ENCODE data around the gene LMF2.

DNA sequence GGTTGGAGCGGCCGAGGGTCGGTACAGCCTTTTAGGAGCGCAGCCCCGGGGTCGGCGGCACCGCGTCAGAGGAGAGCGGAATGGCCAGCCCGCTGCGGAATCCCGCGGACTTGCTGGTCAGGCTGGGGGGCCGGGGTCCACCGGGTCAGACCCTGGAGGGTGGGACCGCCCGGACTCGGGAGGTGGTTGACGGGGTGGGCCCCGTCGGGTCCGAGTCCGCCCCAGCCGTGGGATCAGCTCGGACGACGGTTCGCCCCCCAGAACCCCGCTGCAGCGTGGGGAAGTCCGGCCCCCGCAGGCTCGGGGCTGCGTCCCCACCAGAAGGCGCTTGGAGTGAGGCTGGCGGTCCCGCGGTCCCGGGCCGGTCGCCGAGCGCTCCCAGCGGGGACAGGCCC, 26.5 kb downstream of the LMF2 start:
- no peak for TF ChIP-seq GFI1B (tag by site-specific recombination; IDR thresholded peaks at IDR 0.05)
- no peak for TF ChIP-seq KLF16 (tag by site-specific recombination; IDR thresholded peaks at IDR 0.05)
- TF ChIP-seq REPIN1 (tag by site-specific recombination; IDR thresholded peaks at IDR 0.05; ENCODE audit: low read depth), result no peak
- no peak for TF ChIP-seq REST (tag by site-specific recombination; IDR thresholded peaks at IDR 0.05)
- no peak for TF ChIP-seq ZNF626 (tag by site-specific recombination; IDR thresholded peaks at IDR 0.05)
- TF ChIP-seq OSR2 (tag by site-specific recombination; IDR thresholded peaks at IDR 0.05), result no peak
- TF ChIP-seq, protein P1, sequence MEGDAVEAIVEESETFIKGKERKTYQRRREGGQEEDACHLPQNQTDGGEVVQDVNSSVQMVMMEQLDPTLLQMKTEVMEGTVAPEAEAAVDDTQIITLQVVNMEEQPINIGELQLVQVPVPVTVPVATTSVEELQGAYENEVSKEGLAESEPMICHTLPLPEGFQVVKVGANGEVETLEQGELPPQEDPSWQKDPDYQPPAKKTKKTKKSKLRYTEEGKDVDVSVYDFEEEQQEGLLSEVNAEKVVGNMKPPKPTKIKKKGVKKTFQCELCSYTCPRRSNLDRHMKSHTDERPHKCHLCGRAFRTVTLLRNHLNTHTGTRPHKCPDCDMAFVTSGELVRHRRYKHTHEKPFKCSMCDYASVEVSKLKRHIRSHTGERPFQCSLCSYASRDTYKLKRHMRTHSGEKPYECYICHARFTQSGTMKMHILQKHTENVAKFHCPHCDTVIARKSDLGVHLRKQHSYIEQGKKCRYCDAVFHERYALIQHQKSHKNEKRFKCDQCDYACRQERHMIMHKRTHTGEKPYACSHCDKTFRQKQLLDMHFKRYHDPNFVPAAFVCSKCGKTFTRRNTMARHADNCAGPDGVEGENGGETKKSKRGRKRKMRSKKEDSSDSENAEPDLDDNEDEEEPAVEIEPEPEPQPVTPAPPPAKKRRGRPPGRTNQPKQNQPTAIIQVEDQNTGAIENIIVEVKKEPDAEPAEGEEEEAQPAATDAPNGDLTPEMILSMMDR (tag by site-specific recombination; IDR thresholded peaks at IDR 0.05), result no peak
- TF ChIP-seq ZNF513 (tag by site-specific recombination; IDR thresholded peaks at IDR 0.05), result no peak
- TF ChIP-seq, protein P2, sequence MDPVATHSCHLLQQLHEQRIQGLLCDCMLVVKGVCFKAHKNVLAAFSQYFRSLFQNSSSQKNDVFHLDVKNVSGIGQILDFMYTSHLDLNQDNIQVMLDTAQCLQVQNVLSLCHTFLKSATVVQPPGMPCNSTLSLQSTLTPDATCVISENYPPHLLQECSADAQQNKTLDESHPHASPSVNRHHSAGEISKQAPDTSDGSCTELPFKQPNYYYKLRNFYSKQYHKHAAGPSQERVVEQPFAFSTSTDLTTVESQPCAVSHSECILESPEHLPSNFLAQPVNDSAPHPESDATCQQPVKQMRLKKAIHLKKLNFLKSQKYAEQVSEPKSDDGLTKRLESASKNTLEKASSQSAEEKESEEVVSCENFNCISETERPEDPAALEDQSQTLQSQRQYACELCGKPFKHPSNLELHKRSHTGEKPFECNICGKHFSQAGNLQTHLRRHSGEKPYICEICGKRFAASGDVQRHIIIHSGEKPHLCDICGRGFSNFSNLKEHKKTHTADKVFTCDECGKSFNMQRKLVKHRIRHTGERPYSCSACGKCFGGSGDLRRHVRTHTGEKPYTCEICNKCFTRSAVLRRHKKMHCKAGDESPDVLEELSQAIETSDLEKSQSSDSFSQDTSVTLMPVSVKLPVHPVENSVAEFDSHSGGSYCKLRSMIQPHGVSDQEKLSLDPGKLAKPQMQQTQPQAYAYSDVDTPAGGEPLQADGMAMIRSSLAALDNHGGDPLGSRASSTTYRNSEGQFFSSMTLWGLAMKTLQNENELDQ (tag by site-specific recombination; IDR thresholded peaks at IDR 0.05; ENCODE audit: low read depth), result no peak
- TF ChIP-seq ZNF221 (tag by site-specific recombination; IDR thresholded peaks at IDR 0.05; ENCODE audit: borderline replicate concordance), result no peak
- no peak for TF ChIP-seq ZBTB7A (tag by site-specific recombination; IDR thresholded peaks at IDR 0.05; ENCODE audit: low read depth)
